Breast epithelium (tissue), 3 donors: ENCODE data around the gene C2orf81.

Experiments
- POLR2A ChIP-seq: fragments of 450-650 bp; IDR thresholded peaks from one replicate; pipeline ENCODE4 v1.6.1; 2016; ENCODE audit warnings: antibody characterized with exemption, mild to moderate bottlenecking, moderate library complexity
- POLR2AphosphoS5 ChIP-seq, 3 donors: sonication (generic); formaldehyde crosslinking; IDR thresholded peaks; one replicate each; pipeline ENCODE4 v1.6.1; 2017; ENCODE audit warnings: antibody characterized with exemption in 3 of 3
- TF ChIP-seq, protein P1 (sequence below), 3 donors: fragments of 450-650 bp; IDR thresholded peaks; one replicate each; pipeline ENCODE4 v1.5.1; 2016 to 2017; ENCODE audit warnings: antibody characterized with exemption in 3 of 3, mild to moderate bottlenecking in 3 of 3, moderate library complexity in 3 of 3

DNA sequence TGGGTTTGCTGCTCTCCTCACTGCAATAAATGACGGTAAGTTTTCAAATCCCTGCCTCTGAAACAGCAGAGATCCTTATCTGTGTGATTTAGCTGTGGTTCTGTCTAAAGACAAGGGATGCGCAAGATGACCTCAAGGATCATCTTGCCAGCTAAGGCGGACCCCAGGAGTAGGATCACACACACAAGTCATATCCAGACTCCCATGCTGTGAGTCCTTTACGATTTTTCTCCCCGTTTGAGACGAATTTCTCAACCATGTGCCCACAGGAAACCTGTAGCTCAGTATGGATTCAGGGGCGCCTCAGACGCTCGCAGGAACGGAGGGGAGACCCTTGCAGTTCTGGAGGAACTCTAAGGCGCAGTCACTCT, 30.2 kb downstream of the C2orf81 start:
- TF ChIP-seq, protein P1, sequence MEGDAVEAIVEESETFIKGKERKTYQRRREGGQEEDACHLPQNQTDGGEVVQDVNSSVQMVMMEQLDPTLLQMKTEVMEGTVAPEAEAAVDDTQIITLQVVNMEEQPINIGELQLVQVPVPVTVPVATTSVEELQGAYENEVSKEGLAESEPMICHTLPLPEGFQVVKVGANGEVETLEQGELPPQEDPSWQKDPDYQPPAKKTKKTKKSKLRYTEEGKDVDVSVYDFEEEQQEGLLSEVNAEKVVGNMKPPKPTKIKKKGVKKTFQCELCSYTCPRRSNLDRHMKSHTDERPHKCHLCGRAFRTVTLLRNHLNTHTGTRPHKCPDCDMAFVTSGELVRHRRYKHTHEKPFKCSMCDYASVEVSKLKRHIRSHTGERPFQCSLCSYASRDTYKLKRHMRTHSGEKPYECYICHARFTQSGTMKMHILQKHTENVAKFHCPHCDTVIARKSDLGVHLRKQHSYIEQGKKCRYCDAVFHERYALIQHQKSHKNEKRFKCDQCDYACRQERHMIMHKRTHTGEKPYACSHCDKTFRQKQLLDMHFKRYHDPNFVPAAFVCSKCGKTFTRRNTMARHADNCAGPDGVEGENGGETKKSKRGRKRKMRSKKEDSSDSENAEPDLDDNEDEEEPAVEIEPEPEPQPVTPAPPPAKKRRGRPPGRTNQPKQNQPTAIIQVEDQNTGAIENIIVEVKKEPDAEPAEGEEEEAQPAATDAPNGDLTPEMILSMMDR (IDR thresholded peaks at IDR 0.05), result no peak
- TF ChIP-seq POLR2A, result no peak
- no peak for TF ChIP-seq POLR2AphosphoS5 (IDR thresholded peaks at IDR 0.05)
